Dedifferentiated amniotic fluid mesenchymal stem cell (primary cell): Measurements from ENCODE around the gene CADM1.

Source experiments
- DNase-seq: peaks from one replicate; pipeline ENCODE4 v3.0.0-alpha.2; 2016; ENCODE audit errors: extremely low spot score

CADM1 gene

DNA sequence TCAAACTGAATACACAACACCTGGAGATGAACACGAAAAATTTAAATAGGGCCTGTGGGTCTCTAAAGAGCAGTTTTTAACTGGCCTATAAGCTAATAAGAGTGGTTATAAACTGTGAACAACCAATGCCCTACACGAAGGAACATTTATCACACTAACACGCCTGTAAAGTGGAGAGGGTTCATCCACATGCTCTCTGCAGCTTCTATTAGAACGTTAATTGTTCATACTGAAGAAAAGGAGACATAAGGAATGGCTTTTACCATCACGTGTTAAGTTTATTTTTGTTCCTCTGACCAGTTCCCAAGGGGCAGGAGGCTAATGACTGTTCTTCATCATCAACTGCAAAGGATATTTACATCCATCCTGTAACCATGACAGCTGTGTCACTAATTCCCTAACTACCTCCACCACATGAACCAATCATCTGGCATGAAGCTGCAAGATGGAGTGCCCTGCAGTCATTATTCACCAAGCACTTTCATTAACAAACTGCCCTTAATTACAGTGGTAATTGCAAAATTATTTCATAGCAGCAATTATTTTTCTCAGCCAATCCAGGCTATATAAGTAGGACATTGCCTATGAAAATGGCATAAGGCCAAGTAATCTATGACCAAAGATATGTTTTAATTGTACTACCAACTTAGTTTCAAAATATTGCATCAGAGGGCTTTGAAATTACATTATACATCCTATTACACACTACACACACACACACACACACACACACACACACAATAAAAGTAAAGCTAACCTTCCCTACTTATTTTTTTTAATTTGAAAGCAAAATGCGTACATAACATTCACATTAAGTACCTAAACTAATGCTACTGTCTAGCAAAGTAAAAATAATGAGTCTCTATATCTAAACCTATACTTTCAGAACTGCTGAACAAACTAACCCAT lies 186.7 kb downstream of the CADM1 start:
- no peak for DNase-seq

- DNase-seq: no peak
Measured at GRCh38 chr11:115316696-115317095, 187.5 kb downstream of the CADM1 start.

GRCh38 chr11:115314330-115314920 lies 189.8 kb downstream of the CADM1 start:
- DNase-seq: no peak

- DNase-seq: no peak
Measured at GRCh38 chr11:115313224-115313838, 190.9 kb downstream of the CADM1 start.

- DNase-seq: no peak
Measured at GRCh38 chr11:115311949-115312348, 192.3 kb downstream of the CADM1 start.

GRCh38 chr11:115306689-115307088 lies 197.5 kb downstream of the CADM1 start:
- DNase-seq: no peak

- DNase-seq: no peak
Measured at GRCh38 chr11:115304774-115305472, 199.3 kb downstream of the CADM1 start.

DNA sequence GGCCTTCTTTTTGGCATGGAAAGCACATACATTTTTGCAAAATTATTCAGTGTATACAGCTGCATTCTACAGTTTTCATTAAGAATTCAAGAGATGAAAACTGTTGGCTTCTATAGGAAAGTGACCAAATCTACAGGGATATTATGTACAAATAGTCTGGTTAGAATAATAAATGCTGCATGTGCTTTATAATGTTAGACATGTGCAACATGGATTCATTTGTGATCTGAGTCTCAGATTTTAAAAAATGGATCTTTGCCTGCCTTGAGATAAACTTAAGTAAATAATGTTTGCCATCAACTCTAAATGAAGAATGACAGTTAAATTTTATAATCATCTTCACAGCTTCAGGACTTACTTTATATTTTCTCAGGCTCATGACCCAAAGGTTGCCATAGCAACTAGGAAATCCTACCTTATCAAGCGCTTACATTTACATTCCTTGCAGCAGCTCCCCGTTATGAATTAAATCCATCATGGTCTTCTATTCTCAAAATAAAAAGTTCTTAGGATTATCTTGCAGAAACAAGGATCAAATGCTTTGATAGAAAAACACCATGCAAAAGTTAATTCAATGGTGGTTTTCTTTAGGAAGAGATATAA lies 200.2 kb downstream of the CADM1 start:
- no peak for DNase-seq

- no peak for DNase-seq
Measured at GRCh38 chr11:115302946-115303703, 201.1 kb downstream of the CADM1 start.

DNA sequence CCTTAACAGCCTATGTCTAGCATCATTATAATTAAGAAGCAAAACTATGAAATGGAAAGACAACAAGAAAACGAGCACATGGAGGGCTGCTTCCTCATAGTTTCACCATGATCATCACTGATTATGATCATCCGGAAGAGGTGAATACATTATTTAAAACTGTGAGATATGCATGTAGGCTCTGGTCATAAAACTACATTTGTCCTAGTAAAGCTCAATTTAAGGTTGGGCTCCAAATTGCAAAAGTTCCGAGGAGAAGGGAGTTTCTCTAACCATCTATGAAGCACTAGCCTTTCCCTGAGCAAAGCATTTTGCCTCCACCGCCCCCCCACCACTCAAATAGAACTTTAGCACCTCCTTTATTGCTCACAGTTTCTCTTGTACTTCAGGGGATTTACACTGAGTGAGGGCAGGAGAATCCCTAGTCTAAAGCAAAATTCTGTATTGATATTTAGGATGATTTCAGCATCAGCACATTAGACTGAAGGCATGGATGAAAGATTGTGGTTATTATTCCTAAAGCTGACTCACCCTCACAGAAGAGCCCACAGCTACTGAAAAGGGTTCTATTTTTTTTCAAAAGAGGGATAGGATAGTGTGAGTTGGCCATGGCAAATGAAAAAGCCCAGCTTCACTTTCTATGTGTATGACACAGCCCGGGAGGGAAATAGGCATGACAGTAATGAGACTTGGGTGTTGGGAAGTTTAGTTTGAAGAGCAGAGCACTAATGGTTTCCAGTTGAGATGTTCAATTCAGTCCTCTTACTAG lies 203.4 kb downstream of the CADM1 start:
- DNase-seq: no peak

- DNase-seq: no peak
Measured at GRCh38 chr11:115298300-115299012, 205.8 kb downstream of the CADM1 start.

GRCh38 chr11:115297330-115297729 lies 206.9 kb downstream of the CADM1 start:
- DNase-seq: no peak

DNA sequence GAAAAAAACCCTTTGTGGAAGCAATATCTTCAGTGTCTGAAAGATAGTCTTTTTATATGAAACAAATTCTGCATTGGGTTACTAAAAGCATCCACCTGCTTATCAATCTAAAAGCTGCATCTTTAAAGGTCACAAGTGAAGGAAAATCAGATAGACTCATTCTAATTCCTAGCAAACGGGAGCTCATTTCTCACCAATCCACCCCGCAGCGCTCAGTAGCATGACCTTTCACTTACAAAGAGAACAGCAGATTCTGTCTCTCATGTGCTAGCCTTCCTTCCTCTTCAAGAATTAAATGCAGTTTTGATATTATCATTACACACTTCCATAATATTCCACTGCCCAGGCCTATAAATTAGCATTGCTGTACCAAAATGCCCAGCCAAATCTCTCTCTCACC lies 212.9 kb downstream of the CADM1 start:
- no peak for DNase-seq

- no peak for DNase-seq
Measured at GRCh38 chr11:115290893-115291292, 213.3 kb downstream of the CADM1 start.

- DNase-seq: no peak
Measured at GRCh38 chr11:115290479-115290878, 213.7 kb downstream of the CADM1 start.

- no peak for DNase-seq
Measured at GRCh38 chr11:115287266-115287665, 216.9 kb downstream of the CADM1 start.

GRCh38 chr11:115286614-115287013 lies 217.6 kb downstream of the CADM1 start:
- no peak for DNase-seq

GRCh38 chr11:115284773-115285172 lies 219.4 kb downstream of the CADM1 start:
- DNase-seq: no peak

GRCh38 chr11:115282923-115283322 lies 221.3 kb downstream of the CADM1 start:
- no peak for DNase-seq

GRCh38 chr11:115280775-115281174 lies 223.4 kb downstream of the CADM1 start:
- no peak for DNase-seq
